ENCODE measurements around the gene TINAGL1. TPM values are rescaled to one million over a fixed set of nuclear protein-coding genes. Genes with fewer than 3 reads are reported as not detected.
A peak's percentile ranks its signal among the peaks of the same experiment; 100 is the strongest.

The TINAGL1 gene, protein sequence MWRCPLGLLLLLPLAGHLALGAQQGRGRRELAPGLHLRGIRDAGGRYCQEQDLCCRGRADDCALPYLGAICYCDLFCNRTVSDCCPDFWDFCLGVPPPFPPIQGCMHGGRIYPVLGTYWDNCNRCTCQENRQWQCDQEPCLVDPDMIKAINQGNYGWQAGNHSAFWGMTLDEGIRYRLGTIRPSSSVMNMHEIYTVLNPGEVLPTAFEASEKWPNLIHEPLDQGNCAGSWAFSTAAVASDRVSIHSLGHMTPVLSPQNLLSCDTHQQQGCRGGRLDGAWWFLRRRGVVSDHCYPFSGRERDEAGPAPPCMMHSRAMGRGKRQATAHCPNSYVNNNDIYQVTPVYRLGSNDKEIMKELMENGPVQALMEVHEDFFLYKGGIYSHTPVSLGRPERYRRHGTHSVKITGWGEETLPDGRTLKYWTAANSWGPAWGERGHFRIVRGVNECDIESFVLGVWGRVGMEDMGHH
- 100 to 1,000 TPM in 3 of 6 donors, 10 to 100 TPM in 3; 71.3 to 191 (median 120) TPM for total RNA-seq

DNA sequence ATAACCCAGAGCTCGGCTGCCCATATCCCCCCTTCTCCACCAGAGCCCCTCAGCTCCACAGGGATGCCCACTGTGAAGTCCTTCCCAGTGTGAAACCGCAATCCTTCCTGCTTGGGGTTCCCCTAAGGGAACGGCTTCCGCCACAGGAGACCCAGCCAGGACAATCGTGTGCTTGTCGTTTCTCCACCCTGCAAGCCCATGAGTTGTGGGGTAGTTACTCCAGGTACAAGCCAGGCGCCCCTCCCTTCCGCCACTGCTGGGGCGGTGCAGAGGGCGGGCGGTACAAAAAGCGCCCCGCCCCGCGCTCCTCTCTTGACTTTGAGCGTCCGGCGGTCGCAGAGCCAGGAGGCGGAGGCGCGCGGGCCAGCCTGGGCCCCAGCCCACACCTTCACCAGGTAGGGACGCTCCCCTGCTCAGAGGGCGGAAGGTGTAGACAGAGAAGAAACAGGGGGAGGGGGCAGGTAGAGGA, at the start of gene TINAGL1:
Gene TINAGL1, plus strand, starts transcription at position 315 of the 469 bp plus-strand sequence. CDS start 634 bp downstream, outside the sequence.
- H3K27me3 ChIP-seq, result no peaks in the 10 kb centered on the region
- H3K36me3 ChIP-seq, result no peaks in the 10 kb centered on the region
- H3K27ac ChIP-seq, result peak within 1 kb of the TSS; percentile 80 to 91 (median 88)
- TF ChIP-seq EP300 (IDR thresholded peaks at IDR 0.05), result peak in 2 of 4 donors; percentile 19 to 49
- TF ChIP-seq POLR2A (IDR thresholded peaks at IDR 0.05), result peak in 3 of 4 donors; percentile 55 to 78 (median 66)
- peak; percentile 68 to 81 for TF ChIP-seq POLR2AphosphoS5 (IDR thresholded peaks at IDR 0.05)
- TF ChIP-seq, protein P1, sequence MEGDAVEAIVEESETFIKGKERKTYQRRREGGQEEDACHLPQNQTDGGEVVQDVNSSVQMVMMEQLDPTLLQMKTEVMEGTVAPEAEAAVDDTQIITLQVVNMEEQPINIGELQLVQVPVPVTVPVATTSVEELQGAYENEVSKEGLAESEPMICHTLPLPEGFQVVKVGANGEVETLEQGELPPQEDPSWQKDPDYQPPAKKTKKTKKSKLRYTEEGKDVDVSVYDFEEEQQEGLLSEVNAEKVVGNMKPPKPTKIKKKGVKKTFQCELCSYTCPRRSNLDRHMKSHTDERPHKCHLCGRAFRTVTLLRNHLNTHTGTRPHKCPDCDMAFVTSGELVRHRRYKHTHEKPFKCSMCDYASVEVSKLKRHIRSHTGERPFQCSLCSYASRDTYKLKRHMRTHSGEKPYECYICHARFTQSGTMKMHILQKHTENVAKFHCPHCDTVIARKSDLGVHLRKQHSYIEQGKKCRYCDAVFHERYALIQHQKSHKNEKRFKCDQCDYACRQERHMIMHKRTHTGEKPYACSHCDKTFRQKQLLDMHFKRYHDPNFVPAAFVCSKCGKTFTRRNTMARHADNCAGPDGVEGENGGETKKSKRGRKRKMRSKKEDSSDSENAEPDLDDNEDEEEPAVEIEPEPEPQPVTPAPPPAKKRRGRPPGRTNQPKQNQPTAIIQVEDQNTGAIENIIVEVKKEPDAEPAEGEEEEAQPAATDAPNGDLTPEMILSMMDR (IDR thresholded peaks at IDR 0.05), result no peak
- WGBS, 2 donors, result 5 to 13% methylated on average over 12 to 22 of the region's 25 CpGs
- ATAC-seq (ENCODE audit: low FRiP score in 2 of 2) (peak; percentile 51 to 75), DNase-seq (peak; percentile 85 to 91)
- H3K9me3 ChIP-seq, result no peaks in the 10 kb centered on the region
- peak within 1 kb of the TSS; percentile 33 to 65 (median 44) for H3K4me3 ChIP-seq
- H3K4me1 ChIP-seq, result peaks cover 44 to 63% (median 51%) of the 10 kb centered on the region in 4 donors

DNA sequence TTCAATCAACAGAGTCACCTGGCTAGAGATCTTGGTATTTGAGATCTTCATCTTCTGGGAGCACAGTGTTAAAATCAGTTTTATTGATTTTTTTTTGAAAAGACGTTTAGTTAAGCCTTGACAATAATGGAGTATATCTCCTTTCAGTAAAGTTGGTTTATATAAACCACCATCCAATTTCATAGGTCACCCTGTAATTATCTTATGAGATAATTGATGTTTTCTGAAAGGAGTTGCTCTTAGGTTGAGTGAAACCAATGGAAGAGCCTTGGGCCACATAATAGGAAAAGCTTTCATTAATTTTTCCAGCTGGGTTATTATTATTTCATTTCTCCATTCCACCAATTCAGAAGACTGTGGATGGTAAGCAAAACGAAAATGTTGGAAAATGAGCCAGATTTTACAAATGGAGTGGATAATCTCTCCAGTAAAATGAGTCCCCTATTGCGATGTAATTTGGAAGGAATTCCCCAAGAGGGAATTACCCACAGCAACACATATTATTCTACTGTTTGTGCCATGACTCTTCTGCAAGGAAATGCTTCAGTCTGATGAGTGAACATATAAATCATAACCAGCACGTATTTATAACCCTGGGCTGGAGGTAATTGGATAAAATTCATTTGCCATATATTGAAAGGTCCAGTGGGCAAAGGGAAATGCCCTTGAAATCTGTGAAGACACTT, 46.2 kb upstream of the TINAGL1 start:
- 45 to 68% methylated on average over 4 of the region's 4 CpGs for WGBS, 2 donors

DNA sequence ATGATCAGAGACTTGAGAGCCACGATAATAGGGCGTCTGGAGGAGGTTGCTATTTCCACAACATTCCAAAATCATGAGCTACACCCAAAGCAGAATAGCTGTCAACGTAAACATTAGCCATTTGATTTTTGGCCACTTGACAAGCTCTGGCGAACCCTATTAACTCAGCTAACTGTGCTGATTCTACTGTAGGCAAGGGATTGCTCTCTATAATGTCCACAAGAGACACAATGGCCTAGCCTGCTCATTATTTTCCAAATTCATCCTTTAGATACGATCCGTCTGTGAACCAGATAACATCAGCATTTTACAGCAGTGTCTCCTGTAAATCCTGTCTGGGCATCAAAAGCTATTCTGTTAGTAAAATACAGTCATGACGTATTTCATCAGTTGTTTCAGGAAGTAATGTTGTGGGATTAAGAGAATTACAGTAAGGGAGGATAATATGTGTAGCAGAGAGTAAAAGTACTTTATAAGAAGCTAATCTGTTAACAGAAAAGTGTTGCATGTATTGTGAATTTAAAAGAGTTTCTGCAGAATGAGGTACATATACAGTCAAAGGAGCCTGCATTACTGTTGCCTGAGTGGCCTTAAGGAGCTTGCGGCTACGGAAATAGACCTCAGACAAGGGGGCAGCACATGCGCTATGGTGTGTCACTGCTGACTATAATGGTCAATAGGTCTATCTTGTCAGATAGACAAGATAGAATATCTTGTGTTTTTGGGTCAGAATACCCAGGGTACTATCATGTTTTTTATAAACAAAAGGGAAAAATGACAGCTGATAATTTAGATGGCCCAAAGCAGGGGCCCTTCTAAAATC, 44.9 kb upstream of the TINAGL1 start:
- 60 to 62% methylated on average over 10 of the region's 10 CpGs for WGBS, 2 donors

More for the DNA sequence above, 46.2 kb upstream of the TINAGL1 start:
- H3K9me3 ChIP-seq, result no peaks in the 10 kb centered on the region
- no peaks in the 10 kb centered on the region for H3K36me3 ChIP-seq
- ATAC-seq (ENCODE audit: low FRiP score in 2 of 2) (no peak), DNase-seq (no peak)
- TF ChIP-seq POLR2A (IDR thresholded peaks at IDR 0.05) (no peak), POLR2AphosphoS5 (IDR thresholded peaks at IDR 0.05) (no peak), EP300 (IDR thresholded peaks at IDR 0.05) (no peak)
- TF ChIP-seq, protein P1 (IDR thresholded peaks at IDR 0.05), result no peak
- H3K4me3 ChIP-seq, result no peak overlapping the region
- H3K27me3 ChIP-seq, result no peaks in the 10 kb centered on the region
- H3K27ac ChIP-seq, result no peak overlapping the region
- H3K4me1 ChIP-seq, result peaks cover 0 to 2% (median 0%) of the 10 kb centered on the region in 4 donors

DNA sequence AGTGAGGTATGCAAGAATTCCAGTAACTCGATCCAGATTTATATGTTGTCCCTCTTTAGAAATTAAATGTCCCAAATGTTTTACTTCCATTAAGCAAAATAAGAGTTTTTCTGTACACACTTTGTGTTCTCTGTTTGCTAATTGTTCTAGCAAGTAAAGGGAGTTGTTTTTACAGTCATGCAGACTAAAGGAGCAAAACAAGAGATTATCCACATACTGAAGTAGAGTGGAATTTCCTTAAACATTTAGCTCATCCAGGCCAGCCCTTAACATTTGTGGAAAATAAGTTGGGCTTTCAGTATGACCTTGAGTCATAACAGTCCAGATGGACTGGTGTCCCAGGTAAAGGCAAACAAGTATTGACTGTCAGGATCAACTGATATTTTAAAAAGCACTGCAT, 44.1 kb upstream of the TINAGL1 start:
- Histone ChIP-seq H3K36me3 (no peaks in the 10 kb centered on the region), H3K9me3 (no peaks in the 10 kb centered on the region), H3K27ac (no peak overlapping the region), H3K4me3 (no peak overlapping the region), H3K4me1 (peaks cover 0 to 2% (median 0%) of the 10 kb centered on the region in 4 donors), H3K27me3 (no peaks in the 10 kb centered on the region)
- whole genome bisulfite sequencing, 2 donors, result 79 to 82% methylated on average over 1 of the region's 1 CpG
- ATAC-seq (ENCODE audit: low FRiP score in 2 of 2), result no peak
- DNase-seq, result no peak
- no peak for TF ChIP-seq POLR2AphosphoS5 (IDR thresholded peaks at IDR 0.05)
- TF ChIP-seq, protein P1 (IDR thresholded peaks at IDR 0.05), result no peak

More for the DNA sequence above, 44.9 kb upstream of the TINAGL1 start:
- ATAC-seq (ENCODE audit: low FRiP score in 2 of 2), result no peak
- TF ChIP-seq EP300 (IDR thresholded peaks at IDR 0.05) (no peak), POLR2A (IDR thresholded peaks at IDR 0.05) (no peak), POLR2AphosphoS5 (IDR thresholded peaks at IDR 0.05) (no peak)
- TF ChIP-seq, protein P1 (IDR thresholded peaks at IDR 0.05), result no peak
- Histone ChIP-seq H3K36me3 (no peaks in the 10 kb centered on the region), H3K4me3 (no peak overlapping the region), H3K4me1 (peaks cover 0 to 2% (median 0%) of the 10 kb centered on the region in 4 donors), H3K9me3 (no peaks in the 10 kb centered on the region), H3K27me3 (no peaks in the 10 kb centered on the region), H3K27ac (no peak overlapping the region)
- DNase-seq, result no peak
